K562 (cell line): ENCODE measurements around the gene MATR3. TPM values are rescaled to one million over a fixed set of nuclear protein-coding genes. Genes with fewer than 3 reads are reported as not detected.

Source experiments
- ARHGAP35 ChIP-seq: fragments of 450-650 bp; IDR thresholded peaks from 2 replicates; pipeline ENCODE4 v1.6.1; 2018; ENCODE audit not compliant: partially characterized antibody
- BACH1 ChIP-seq: fragments of 200-800 bp; sonication (Bioruptor generic); IDR thresholded peaks from 2 replicates; pipeline ENCODE4 v1.6.1; 2016; ENCODE audit warnings: missing genetic modification characterization, missing compliant biosample characterization
- CEBPB ChIP-seq: fragments of 450-650 bp; IDR thresholded peaks from 2 replicates; pipeline ENCODE4 v1.6.1; 2016; ENCODE audit warnings: missing genetic modification characterization, missing compliant biosample characterization
- COPS2 ChIP-seq: fragments of 450-650 bp; conservative IDR thresholded peaks from 2 replicates; pipeline ENCODE4 v1.6.1; 2016; ENCODE audit warnings: mild to moderate bottlenecking, moderate library complexity
- EGR1 ChIP-seq: fragments of 450-650 bp; conservative IDR thresholded peaks from 2 replicates; pipeline ENCODE4 v1.6.1; 2017; ENCODE audit warnings: mild to moderate bottlenecking
- EHMT2 ChIP-seq: fragments of 450-650 bp; IDR thresholded peaks from 2 replicates; pipeline ENCODE4 v1.6.1; 2018; ENCODE audit warnings: antibody characterized with exemption
- EP400 ChIP-seq: fragments of 450-650 bp; IDR thresholded peaks from 2 replicates; pipeline ENCODE4 v1.6.1; 2017; ENCODE audit warnings: antibody characterized with exemption, mild to moderate bottlenecking, moderate library complexity
- ERF ChIP-seq: fragments of 450-650 bp; formaldehyde crosslinking; IDR thresholded peaks from 2 replicates; pipeline ENCODE4 v1.4.0; 2020; ENCODE audit warnings: mild to moderate bottlenecking, mixed read lengths
- ETV1 ChIP-seq: fragments of 450-650 bp; conservative IDR thresholded peaks from 2 replicates; pipeline ENCODE4 v1.6.1; 2016; ENCODE audit warnings: missing genetic modification characterization, control low read depth, low read depth, missing compliant biosample characterization
- FOXJ2 ChIP-seq: fragments of 200-800 bp; sonication (Bioruptor generic); IDR thresholded peaks from 2 replicates; pipeline ENCODE4 v1.6.1; 2016; ENCODE audit warnings: missing genetic modification characterization, missing compliant biosample characterization
- HDAC6 ChIP-seq: IDR thresholded peaks from 2 replicates; pipeline ENCODE4 v1.6.1; 2012; ENCODE audit warnings: low read depth, mild to moderate bottlenecking, control low read depth, inconsistent platforms, low read length, moderate library complexity
- HDAC8 ChIP-seq: fragments of 450-650 bp; IDR thresholded peaks from 2 replicates; pipeline ENCODE4 v1.6.1; 2016; ENCODE audit warnings: mild to moderate bottlenecking, missing genetic modification characterization, moderate library complexity, missing compliant biosample characterization
- HNRNPK ChIP-seq: fragments of 200-400 bp; formaldehyde crosslinking; IDR thresholded peaks from one replicate; pipeline ENCODE4 v1.6.1; 2018; ENCODE audit warnings: mild to moderate bottlenecking, low read depth, low read length; ENCODE audit not compliant: poor library complexity, severe bottlenecking
- HNRNPL ChIP-seq: fragments of 200-400 bp; formaldehyde crosslinking; IDR thresholded peaks from 2 replicates; pipeline ENCODE4 v1.6.1; 2017; ENCODE audit warnings: low read depth, mild to moderate bottlenecking, low read length
- MECOM ChIP-seq: fragments of 250-450 bp; sonication (Bioruptor Pico); IDR thresholded peaks from 2 replicates; pipeline ENCODE4 v1.8.0; 2022; ENCODE audit warnings: inconsistent platforms
- MEIS2 ChIP-seq: fragments of 450-650 bp; IDR thresholded peaks from 2 replicates; pipeline ENCODE4 v1.6.1; 2014; ENCODE audit warnings: mild to moderate bottlenecking; ENCODE audit not compliant: partially characterized antibody
- MXI1 ChIP-seq: IDR thresholded peaks from 2 replicates; pipeline ENCODE4 v1.6.1; 2011; ENCODE audit warnings: low read depth, mild to moderate bottlenecking, improper control_type of control experiment, low read length
- PHF21A ChIP-seq: fragments of 450-650 bp; IDR thresholded peaks from 2 replicates; pipeline ENCODE4 v1.6.1; 2017; ENCODE audit warnings: low read depth, borderline replicate concordance
- PYGO2 ChIP-seq: fragments of 450-650 bp; IDR thresholded peaks from 2 replicates; pipeline ENCODE4 v1.6.1; 2016; ENCODE audit warnings: mild to moderate bottlenecking, missing genetic modification characterization, moderate library complexity, missing compliant biosample characterization
- RFX7 ChIP-seq: fragments of 250-450 bp; sonication (Bioruptor Pico); IDR thresholded peaks from 2 replicates; pipeline ENCODE4 v1.5.1; 2021; ENCODE audit warnings: mild to moderate bottlenecking
- SMARCA5 ChIP-seq: fragments of 450-650 bp; IDR thresholded peaks from 2 replicates; pipeline ENCODE4 v1.6.1; 2016
- SMARCE1 ChIP-seq: fragments of 450-650 bp; IDR thresholded peaks from 2 replicates; pipeline ENCODE4 v1.7.1; 2016; ENCODE audit warnings: mild to moderate bottlenecking
- SRSF3 ChIP-seq: fragments of 200-400 bp; formaldehyde crosslinking; IDR thresholded peaks from 2 replicates; pipeline ENCODE4 v1.6.1; 2016; ENCODE audit warnings: mild to moderate bottlenecking, low read length, moderate library complexity; ENCODE audit not compliant: insufficient read depth
- STAT5B ChIP-seq: fragments of 250-450 bp; sonication (Bioruptor Pico); IDR thresholded peaks from 2 replicates; pipeline ENCODE4 v1.8.0; 2021; ENCODE audit warnings: mild to moderate bottlenecking, inconsistent platforms
- ZC3H4 ChIP-seq: sonication (generic); formaldehyde crosslinking; IDR thresholded peaks from 2 replicates; pipeline ENCODE4 v1.9.0; 2021; ENCODE audit warnings: missing genetic modification reagents, borderline replicate concordance
- ZNF217 ChIP-seq: sonication (generic); formaldehyde crosslinking; IDR thresholded peaks from 2 replicates; pipeline ENCODE4 v1.8.0; 2022; ENCODE audit warnings: mild to moderate bottlenecking, missing genetic modification reagents
- ZNF507 ChIP-seq: conservative IDR thresholded peaks from 2 replicates; pipeline ENCODE4 v1.6.1; 2017; ENCODE audit warnings: missing genetic modification characterization, missing compliant biosample characterization
- ZNF584 ChIP-seq: fragments of 200-800 bp; sonication (Bioruptor generic); IDR thresholded peaks from 2 replicates; pipeline ENCODE4 v1.6.1; 2016; ENCODE audit warnings: low read depth, mild to moderate bottlenecking, missing genetic modification characterization, missing compliant biosample characterization
- ZSCAN29 ChIP-seq: fragments of 450-650 bp; IDR thresholded peaks from 2 replicates; pipeline ENCODE4 v1.6.1; 2017
- polyA plus RNA-seq, 8 experiments: library from polyadenylated mRNA; depleted of rRNA in 4 of 8; stranded (reverse) in 5 of 8; unstranded in 3 of 8; fragments of >200 nt; fragmentation: Nextera tagmentation in 2 of 8; fragmentation: Illumina TruSeq in 1 of 8; extraction: Ambion mirVana in 2 of 8; extraction: Trizol in 1 of 8; gene quantifications; 2 replicates each; pipeline versions ENCODE4 v1.2.1 to v1.2.3, GENCODE V29; 2011 to 2014; ENCODE audit warnings: inconsistent platforms in 1 of 8, missing spikeins in 1 of 8
- total RNA-seq, 7 experiments: library from RNA; depleted of rRNA in 6 of 7; stranded (reverse); fragments of >200 nt in 6 of 7; fragmentation: Illumina TruSeq in 2 of 7; extraction: Trizol in 2 of 7; gene quantifications; 2 replicates each; pipeline versions ENCODE4 v1.2.1 to v1.2.3, GENCODE V29; 2011 to 2021; ENCODE audit warnings: low replicate concordance in 1 of 7
- TF ChIP-seq, protein P1 (sequence below): sonication (generic); formaldehyde crosslinking; IDR thresholded peaks from 2 replicates; pipeline ENCODE4 v1.4.0; 2020; ENCODE audit warnings: mild to moderate bottlenecking, missing genetic modification reagents
- TF ChIP-seq, protein P2 (sequence below): fragments of 250-450 bp; sonication (Bioruptor Pico); IDR thresholded peaks from 2 replicates; pipeline ENCODE4 v1.4.0; 2020

MATR3 gene
- total and polyA plus RNA-seq, 9 of the 15 experiments (the other 6 are each of a cell fraction or from before 2014, with no cell fraction given), result 150 to 425 (median 263) TPM

DNA sequence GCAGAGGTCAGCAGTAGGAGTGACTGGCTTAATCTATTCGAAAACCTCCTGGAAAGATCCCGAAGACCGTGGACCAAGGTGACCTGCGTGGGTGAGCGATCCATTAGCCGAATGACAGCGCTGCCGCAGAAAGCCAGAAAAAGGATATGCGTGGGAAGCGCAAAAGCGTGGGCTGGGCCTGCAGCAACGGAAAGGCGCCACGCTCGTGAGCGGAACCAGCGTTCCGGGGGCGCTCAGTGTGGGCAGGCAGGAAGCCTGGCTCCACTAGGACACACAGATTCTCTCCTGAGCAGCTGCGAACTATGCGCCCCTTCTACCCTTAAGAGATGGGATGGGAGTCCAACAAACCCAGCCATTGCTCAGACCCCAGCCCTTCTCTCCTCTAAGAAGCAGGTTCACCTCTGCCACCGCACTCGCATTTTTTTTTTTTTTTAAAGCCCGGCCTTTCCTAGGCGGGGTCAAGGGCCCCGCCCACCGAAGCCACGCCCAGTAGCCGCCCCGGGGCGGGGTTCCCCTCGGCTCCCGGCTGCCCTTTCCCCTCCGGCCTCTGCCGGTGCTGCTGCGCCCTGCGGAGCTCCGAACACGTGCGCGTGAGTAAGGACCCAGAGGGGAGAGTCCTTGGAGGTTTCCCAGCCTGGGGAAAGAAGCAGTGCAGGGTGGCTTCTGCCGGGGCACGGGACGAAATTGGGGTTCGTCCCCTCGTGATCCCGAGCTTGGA lies 19.8 kb upstream of the MATR3 start (continued):
- TF ChIP-seq EHMT2 (no peak), SRSF3 (no peak), MXI1 (peak; percentile 96), HNRNPK (no peak), ZC3H4 (CRISPR knock-in tag) (no peak; the same call in 1 of the 2 replicates), COPS2 (no peak), EGR1 (peak; percentile 100), SMARCA5 (no peak), ARHGAP35 (no peak), ZSCAN29 (no peak), ZNF217 (CRISPR knock-in tag) (no peak), PHF21A (no peak), SMARCE1 (peak; percentile 68), ERF (no peak), MECOM (CRISPR knock-in tag) (no peak), PYGO2 (tag) (no peak), HNRNPL (no peak), HDAC6 (no peak), FOXJ2 (tag) (no peak), RFX7 (CRISPR knock-in tag) (no peak), EP400 (peak; percentile 94), MEIS2 (peak; percentile 86), HDAC8 (tag) (no peak), STAT5B (CRISPR knock-in tag) (no peak), ETV1 (tag) (peak; percentile 91), BACH1 (tag) (no peak; the same call in 1 of the 2 replicates), CEBPB (tag) (no peak), ZNF584 (CRISPR knock-in tag) (no peak), ZNF507 (tag) (no peak)
- TF ChIP-seq, protein P1, sequence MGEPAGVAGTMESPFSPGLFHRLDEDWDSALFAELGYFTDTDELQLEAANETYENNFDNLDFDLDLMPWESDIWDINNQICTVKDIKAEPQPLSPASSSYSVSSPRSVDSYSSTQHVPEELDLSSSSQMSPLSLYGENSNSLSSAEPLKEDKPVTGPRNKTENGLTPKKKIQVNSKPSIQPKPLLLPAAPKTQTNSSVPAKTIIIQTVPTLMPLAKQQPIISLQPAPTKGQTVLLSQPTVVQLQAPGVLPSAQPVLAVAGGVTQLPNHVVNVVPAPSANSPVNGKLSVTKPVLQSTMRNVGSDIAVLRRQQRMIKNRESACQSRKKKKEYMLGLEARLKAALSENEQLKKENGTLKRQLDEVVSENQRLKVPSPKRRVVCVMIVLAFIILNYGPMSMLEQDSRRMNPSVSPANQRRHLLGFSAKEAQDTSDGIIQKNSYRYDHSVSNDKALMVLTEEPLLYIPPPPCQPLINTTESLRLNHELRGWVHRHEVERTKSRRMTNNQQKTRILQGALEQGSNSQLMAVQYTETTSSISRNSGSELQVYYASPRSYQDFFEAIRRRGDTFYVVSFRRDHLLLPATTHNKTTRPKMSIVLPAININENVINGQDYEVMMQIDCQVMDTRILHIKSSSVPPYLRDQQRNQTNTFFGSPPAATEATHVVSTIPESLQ, result no peak
- TF ChIP-seq, protein P2, sequence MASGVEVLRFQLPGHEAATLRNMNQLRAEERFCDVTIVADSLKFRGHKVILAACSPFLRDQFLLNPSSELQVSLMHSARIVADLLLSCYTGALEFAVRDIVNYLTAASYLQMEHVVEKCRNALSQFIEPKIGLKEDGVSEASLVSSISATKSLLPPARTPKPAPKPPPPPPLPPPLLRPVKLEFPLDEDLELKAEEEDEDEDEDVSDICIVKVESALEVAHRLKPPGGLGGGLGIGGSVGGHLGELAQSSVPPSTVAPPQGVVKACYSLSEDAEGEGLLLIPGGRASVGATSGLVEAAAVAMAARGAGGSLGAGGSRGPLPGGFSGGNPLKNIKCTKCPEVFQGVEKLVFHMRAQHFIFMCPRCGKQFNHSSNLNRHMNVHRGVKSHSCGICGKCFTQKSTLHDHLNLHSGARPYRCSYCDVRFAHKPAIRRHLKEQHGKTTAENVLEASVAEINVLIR, result no peak
